Islet precursor cell (in vitro differentiated cells): Measurements from ENCODE around the gene NKAIN4.

Source experiments
- DNase-seq: peaks from one replicate; pipeline ENCODE4 v3.0.0-alpha.2; 2018

NKAIN4 gene

DNA sequence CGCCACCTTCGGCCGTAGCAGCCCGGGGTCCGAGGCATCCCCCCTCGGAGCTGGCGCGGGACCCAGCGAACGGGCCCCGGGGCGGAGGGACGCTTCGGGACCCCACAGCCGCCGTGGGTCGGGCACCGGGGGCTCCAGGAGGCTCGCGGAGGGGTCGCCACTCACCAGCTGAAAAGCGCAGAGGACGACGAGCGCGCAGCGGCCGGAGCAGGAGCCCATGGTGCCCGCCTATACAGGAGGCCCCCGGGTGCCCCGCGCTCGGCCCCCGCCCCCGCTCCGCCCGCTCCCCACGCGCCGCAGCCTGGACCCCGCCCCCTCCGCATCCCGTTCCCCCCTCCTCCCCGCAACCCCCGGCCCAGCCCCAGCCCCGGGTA lies at the start of gene NKAIN4:
Gene NKAIN4, minus strand, starts transcription at position 232 of the 374 bp plus-strand sequence. Its CDS starts 13 bp downstream, at position 219.
- DNase-seq: no peak

DNA sequence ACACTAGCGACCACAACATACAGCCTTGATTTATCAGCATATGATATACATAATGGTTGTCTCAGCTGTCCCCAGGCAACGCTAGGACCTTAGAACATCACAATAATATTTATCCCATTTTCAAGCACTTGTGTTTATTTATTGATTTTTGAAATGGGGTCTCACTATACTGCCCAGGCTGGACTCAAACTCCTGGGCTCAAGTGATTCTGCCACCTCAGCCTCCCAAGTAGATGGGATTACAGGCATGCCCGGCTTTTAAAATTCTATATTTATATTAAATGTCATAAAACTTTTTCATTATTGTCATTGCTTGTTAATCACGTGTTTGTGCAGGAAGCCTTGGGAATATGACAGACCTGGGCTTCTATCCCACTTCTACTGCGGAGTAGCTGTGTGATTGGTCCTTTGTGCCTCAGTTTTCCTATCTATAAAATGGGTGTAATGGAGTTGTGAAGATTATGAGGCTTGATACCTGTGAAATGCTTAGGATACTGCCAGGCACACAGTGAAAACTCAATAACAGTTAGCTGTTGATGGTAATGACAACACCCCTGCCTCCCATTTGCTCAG lies 48.9 kb upstream of the NKAIN4 start:
- no peak for DNase-seq

DNA sequence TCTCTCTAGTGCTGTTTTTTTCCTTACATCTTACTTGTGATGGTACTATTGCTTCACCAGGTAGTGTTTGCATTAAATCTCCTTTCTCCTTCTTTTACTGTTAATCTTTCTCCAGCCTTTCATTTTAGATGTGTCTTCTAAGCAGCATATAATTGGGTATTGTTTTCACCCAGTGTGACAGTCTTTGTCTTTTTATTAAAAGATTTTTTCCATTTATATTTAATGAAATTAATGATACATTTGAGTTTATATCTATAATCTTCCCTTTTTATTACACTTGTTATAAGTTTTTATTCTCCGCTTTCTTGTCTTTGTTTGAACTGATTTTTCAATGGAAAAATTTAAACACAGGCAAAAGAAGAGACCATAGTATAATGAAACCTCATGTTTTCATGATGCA lies 47.4 kb upstream of the NKAIN4 start:
- DNase-seq: no peak

DNA sequence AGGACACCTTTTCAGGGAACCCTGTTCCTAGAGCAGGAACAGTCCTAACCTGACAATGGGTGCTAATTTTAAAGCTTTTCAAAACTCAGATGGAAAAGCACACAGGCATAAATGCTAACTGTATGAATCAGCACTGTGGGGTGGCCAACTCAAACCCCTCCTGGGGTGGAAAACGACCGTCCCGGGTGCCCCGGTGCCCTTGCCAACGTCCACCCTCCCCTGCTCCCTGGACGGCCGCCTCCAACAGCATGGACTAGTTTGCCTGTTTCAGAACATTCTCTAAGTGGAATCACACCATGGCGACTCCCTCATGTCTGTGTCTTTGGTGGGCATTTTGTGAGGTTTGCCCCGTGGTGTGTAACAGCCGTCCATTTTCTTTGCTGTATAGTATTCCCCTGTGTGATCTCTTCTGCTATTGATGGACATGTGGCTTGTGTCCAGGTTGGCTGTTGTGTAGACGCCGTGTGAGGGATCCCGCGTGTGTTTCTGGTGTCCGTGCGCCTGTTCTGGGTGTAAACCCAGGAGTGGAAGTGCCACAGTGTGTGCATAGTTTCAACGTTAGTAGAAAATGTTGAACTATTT lies 44.6 kb upstream of the NKAIN4 start:
- DNase-seq: no peak

DNA sequence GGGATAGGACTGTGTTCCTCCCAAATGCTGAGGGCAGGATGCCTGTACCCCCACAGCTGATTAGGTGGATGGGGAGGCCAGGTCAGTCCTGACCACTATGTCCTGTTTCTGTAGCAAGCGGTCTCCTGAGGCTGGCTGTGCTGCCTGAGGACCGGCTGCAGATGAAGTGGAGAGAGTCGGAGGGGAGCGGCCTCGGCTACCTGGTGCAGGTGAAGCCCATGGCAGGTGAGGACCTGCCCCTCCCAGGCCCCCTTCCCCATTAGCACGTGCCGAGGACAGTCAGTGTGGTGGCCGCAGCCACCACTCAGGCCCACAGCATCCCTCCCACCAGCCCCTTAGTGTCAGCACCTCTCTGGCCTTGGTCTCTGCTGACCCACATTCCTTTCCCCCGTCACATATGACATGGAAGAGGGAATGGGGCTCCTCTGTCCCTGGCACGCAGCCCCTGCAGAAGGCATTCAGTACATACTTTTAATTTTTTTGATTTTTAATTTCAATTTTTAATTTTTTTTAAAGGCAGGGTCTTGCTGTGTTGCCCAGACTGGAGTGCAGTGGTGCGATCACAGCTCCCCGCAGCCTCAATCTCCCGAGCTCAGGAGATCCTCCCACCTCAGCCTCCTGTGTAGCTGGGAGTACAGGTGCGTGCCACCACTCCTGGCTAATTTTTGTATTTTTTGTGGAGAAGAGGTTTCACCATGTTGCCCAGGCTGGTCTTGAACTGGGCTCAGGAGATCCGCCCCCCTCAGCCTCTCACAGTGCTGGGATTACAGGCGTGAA lies 43.7 kb upstream of the NKAIN4 start:
- no peak for DNase-seq

DNA sequence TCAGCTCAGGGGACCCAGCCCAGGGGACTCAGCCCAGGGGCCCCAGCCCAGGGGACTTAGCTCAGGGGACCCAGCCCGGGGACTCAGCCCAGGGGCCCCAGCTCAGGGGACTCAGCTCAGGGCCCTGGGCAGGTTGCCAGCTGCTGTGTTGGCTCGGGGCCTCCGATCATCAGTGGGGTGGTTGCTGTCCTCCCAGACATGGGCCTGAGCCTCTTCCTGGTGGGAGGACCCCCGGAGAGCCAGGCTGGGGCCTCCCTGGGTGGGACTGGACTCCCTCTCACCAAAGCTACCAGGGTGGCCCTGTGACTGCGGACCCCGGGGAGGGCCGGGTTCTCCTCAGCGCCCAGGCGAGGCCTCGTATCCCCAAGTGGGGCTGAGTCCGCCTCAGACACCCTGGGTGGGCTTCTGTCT lies 43.1 kb upstream of the NKAIN4 start:
- DNase-seq: no peak

DNA sequence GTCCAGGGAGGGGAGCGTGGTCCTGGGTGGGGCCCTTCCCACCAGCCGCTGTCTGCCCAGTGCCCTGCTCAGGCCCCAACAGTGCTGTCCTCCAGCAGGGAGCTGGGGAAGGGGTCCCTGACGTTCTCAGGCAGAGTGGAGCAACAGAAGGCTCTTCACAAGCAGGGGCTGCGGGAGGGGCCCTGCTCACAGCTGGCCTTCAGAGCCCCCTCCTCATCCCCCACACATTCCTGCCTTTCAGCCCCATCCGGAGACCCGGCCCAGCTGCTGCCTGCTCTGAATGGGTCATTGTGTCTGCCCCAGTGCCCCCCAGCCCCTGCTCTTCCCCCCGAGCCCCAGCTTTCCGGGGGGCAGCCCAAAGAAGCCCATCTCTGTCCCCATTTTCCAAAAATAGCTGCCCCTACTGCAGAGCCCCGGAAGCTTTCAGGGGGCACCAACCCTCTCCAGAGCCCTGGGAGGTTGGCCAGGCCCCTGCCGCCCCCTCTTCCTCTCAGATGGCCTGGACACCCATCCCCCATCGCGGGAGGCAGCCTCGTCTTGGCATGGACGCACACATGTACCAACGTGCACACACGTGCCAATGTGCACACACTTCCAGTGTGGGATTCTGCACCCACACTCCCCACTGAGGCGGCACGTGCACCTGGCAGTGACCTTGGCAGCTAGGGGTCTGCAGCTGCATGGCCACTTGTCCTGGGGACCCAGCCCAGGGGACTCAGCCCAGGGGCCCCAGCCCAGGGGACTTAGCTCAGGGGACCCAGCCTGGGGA lies 42.5 kb upstream of the NKAIN4 start:
- no peak for DNase-seq

DNA sequence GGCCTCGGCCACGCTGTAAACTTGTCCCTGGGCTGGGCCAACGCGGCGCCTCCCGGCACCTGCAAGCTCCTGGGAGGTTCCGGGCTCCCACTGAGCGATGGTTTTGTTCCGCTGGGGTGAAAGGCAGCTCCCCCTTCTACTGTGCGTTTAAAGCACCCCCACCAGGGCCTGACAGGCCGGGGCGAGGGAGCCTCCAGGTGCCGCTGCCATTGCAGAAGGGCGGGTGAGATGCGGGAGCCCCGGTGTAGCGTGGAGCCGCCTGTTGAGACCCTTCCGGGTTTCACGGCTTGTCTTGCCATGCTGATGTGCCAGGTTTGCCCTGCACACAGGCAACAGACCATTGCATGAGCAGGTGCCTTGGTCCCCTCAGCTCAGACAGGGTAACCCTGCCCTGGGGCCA lies 41.6 kb upstream of the NKAIN4 start:
- DNase-seq: no peak

DNA sequence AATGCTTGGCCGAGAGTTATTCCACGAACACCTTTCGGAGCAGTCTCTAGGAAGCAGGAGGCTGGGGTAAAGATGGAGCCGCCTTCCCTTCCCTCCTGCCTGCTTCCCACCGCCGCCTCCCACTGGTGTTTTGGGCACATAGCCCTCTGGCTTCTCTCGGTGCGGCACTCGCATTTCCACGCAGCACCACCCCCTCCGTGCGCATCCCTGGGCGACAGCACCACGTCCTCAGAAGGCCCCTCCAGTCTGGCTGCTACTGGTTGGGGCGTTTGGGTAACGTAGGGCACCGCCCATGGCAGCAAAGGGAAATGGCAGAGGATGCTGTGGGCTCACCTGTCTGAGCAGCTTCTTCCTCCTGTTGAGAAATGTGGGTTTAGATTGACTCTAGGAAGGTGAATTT lies 41.2 kb upstream of the NKAIN4 start:
- DNase-seq: no peak

DNA sequence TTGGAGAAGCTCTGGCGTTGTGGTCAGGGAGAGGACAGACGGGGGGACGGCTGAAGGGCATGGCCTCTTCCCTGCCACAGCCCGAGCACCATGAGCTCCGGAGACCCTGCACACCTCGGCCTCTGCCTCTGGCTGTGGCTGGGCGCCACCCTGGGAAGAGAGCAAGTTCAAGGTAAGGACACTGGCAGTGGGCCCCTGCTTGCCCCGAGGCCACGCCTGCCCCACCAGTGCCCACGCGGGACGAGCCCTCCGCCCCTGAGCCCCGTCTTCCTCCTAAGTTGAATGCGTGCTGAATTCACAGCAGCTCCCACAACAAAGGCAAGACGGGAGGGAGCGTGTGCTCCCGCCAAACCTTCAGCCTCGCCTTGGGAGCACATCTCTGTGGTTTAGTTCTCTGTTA lies 40.8 kb upstream of the NKAIN4 start:
- DNase-seq: no peak

DNA sequence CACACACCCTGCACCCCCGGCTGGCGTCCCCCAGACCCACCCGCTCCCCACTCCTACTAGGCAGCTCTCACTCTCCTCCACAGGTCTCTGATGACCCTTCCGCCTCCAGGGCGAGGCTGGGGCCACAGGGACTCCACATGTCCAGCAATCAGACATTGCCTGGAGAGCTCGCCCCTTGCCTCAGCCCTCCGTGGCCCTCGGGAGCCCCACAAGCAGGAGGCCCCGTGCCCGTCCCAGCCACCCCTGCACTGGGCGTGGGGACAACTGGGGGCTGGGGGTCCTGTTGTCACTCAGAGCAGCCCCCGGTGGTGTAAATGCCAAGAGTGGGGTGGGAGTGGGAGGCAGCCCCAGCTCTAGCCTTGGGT lies 40.3 kb upstream of the NKAIN4 start:
- no peak for DNase-seq

DNA sequence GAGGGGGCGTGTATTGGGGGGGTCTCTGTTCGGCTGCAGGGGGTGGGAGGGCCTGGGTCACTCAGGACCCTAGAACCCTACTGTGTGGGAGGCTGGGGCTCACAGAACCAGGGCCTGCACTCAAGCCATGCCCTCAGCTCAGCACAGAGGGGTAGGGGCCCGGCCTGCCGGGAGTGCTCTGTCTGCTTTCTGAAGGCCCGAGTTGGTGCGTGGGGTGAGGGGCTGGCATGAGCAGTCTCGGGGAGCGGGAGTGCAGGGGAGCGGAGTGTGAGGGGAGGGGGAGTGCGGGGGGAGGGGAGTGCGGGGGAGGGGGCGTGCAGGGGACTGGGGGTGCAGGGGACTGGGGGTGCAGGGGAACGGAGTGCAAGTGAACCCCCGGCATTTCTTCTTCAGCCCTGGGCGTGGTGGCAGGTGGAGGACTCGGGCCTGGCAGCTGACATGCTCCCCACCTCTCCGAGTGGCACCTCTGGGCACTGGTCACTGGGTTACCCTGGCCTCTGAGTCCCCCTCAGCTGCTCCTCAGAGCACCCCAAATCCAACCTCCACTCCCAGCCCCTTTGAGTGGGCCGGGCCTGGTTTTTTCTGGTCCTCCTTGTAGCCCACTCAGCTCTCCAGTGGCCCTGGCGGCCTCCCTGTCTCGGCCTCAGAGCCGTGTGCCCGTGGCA lies 39.7 kb upstream of the NKAIN4 start:
- DNase-seq: no peak

DNA sequence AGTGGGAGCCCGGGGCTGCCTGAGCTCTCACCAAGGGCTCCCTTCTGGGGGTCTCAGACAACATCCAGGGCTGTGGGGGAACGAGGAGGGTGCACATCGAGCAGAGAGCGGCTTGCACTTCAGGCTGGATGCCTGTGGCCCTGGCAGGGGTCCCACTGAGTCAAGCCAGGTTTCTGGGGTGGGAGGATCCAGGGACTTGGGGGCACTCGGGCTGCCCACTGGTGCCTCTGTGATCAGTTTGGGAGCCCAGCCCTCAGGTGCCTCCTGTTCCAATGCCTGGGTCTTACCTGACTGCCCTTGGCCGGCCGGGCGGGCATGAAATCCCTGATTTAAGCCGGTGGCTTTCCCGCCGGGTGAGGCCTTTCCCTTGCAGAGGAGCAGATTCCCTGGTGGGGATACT lies 39.2 kb upstream of the NKAIN4 start:
- no peak for DNase-seq

DNA sequence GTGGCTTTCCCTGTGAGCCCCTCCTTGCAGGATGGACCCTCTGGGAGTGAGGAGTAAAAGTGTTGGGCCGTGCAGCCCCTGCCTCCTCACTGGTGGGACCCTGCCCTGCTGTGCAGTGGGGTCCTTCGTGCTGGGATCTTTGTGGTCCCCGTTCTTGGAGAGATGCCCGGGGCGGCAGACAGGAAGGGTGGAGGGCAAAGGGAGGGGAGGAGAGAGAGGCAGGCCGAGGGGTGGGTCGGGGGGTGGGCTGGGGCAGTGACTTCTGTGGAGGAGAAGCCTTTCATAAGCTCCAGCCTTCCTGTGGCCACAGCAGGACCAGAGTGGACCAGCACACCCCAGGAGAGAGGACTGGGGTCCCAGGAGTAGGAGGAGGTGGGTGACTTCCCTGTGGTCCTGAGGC lies 38.6 kb upstream of the NKAIN4 start, which contains the start of gene COL20A1:
Gene COL20A1, plus strand, starts transcription at position 283 of the 400 bp plus-strand sequence. CDS start 1,922 bp downstream, outside the sequence.
- no peak for DNase-seq

DNA sequence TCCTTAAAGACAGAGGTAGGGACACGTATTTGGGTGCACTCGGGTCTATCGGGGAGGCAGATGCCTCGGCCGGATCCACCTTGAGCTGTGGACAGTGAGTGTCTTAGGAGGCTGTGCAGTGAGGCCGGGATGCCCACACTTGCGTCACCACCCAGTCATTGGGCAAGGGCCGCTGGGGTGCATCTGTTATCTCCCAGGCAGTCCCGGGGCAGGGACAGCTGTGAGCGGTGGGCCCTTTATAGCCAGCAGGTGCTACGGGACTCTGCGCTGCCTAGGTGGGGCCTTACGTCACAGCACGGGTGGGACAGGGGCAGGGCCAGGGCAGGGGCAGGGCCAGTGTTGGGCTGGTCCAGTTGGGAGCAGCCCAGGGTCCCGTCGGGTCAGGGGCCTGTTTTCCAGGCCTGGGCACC lies 38.0 kb upstream of the NKAIN4 start:
- DNase-seq: no peak

DNA sequence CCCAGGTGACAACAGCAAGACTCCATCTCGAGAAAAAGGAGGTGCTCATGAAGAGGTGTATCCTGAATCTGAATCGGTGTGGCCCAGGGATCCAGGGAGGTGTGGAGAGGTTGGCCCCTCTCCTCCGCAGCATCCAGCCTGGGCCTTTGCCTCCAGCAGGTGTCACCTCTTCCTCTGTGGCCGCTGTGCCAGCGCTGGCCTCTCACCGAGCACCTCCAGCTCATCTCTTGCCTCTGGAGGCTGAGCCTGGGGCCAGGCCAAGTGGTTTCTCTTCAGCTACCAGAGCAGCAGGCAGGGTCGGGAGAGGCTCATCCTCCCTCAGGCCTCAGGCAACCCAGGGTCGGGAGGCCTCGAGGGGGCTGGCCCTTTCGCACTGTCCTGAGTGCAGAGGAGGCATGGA lies 37.5 kb upstream of the NKAIN4 start:
- DNase-seq: no peak

DNA sequence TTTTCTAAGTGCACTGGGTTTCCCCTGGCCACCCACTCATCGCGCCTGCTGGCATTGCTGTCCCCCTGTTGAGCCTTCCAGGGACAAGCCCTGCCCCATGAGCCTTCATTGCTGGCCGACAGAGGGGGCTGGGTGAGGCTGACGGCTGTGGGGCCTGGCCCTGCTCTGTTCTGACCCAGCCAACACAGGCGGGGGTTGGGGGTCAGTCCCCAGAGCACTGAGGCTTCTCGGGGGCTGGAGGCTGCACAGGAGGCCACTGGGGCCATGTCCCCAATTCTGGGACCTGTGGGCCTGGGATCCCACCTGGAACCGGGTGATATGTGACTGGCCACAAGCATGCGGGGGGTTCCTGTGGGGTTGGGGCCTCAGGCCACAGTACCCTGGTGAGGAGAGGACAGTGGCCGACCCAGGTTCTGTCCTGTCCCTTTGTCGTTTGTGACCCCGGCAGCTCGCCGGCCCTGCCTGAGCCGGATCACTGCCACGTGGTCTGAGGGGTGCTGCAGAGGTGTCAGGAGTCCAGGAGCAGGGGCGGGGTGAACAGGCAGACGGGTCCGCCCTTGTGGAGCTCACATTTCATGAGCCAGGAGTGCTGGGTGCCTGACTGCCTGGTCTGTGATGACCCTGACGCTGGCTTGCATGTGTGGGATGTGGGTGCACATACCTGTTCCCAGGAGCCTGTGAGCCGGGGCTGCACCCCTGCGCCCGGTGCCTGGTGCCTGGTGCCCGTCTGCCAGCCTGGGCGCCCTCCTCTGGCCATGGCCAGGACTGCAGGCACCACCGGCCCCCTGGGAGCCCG lies 36.6 kb upstream of the NKAIN4 start:
- DNase-seq: peak; percentile 80

DNA sequence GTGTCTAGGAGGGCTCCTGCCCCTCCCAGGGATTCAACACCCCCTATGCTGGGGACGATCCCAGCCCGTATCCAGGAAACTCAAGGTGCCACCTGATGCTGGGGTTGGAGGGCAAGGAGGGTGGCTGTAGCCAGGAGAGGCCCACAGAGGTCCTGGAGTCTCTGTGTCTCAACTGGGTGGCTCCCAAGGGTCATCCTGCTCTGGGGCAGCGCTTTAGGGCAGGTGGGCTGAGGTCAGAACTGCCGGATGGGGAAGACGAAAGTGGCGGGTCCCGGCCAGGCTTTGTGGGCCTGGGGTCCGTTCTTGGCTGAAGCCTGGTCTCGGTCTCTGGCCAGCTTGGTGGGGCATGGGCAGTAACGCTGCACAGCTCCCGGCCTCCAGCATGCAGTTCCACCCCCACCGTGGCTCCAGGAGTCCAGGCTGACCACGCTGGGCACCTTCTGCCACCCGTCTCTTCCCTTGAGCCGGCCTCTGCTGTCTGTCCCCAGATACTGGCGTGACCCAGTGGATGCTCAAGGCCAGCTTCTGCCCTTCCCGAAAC lies 35.9 kb upstream of the NKAIN4 start:
- DNase-seq: no peak

DNA sequence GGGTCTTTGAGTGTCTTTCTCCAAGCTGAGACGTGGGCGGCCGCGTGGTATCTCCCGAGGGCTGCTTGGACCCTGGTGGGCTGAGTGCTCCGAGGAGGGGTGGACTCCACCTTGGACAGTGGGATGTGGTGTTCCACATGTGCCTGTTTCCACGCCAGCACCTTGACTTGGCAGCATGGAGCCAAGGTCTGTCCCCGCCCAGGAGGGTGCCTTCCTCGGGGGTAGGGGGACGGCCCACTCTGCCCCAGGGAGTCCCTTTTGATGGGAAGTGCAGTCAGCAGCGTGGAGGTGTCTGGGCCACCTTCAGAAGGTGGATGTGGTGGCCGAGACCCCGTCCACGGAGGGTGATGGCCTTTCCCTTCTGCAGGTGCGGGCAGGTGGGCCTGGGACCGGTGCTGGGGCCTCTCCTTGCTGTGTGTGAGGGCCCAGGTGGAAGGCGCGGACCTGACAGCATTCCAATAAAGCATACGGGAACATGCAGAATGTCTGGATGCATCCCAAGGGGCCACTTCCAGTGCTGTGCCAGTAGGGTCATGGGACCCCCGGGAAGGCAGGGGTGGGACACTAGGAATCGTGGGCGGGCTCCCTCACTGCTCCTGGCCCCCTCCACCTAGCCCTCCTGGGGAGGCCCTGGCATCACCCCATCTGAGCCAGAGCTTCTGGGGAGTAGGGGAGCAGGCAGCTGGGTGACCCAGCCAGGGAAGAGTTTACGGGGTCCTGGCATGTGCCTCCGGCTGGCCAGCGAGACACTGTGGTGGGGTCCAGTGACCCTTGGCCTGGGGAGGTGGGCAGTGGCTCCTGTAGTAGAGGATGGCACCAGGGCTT lies 35.3 kb upstream of the NKAIN4 start:
- DNase-seq: no peak

DNA sequence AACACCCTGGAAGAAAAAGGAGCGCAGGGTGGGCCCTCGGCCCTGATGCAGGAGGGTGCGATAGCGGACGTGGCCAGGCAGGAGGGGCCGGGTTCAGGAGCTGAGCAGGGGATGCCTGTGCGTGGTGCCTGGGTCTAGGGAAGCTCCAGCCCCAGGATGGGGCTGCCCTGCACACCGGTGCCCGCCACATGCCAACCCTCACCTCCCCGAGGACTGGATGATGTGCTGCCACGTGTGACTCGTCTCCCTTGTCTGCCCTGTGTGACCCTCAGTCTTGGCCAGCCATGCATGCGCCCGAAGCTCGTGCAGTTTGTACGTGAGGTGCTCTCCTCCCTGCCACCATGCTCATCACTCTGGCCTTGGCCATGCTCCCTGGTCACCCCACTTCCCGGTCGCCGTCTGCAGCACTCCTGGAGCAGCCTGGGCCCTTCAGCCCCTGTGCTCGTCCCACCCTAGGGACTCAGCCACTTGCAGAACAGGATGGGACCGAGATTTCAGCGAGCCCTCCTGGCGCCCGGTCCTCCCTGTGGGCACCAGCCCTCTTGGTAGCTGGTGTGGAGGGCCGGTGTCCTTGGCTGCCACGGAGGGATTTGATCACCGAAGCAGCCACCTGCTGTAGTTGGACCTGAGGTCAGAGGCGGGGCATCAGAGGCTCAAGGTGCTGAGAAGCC lies 34.5 kb upstream of the NKAIN4 start:
- DNase-seq: no peak
